ENCODE results near the gene SMCO2. TPM values are rescaled to one million over a fixed set of nuclear protein-coding genes. Genes with fewer than 3 reads are reported as not detected.

Gene SMCO2
- total and polyA plus RNA-seq, 9 of the 15 experiments (the other 6 are each of a cell fraction or from before 2014, with no cell fraction given): not detected

GRCh38 chr12:27523642-27524493 is 77.3 kb downstream of the SMCO2 start, which contains the start of gene PPFIBP1 (continued):
- no peak for TF ChIP-seq SRSF7 (optimal IDR thresholded peaks at IDR 0.05; ENCODE audit: low read depth, low read length)
- no peak for TF ChIP-seq CEBPG (CRISPR knock-in tag; IDR thresholded peaks at IDR 0.05)
- no peak for TF ChIP-seq CEBPG (tag; conservative IDR thresholded peaks at IDR 0.05 in 1 of 2, IDR thresholded peaks at IDR 0.05 in 1 of 2)
- TF ChIP-seq NFE2L1 (tag; IDR thresholded peaks at IDR 0.05; ENCODE audit: borderline replicate concordance, low read depth): no peak
- no peak for TF ChIP-seq PATZ1 (CRISPR knock-in tag; IDR thresholded peaks at IDR 0.05; ENCODE audit: borderline replicate concordance)
- no peak for TF ChIP-seq DPF2 (IDR thresholded peaks at IDR 0.05)
- no peak for TF ChIP-seq ELF2 (CRISPR knock-in tag; IDR thresholded peaks at IDR 0.05)
- TF ChIP-seq CTBP1 (IDR thresholded peaks at IDR 0.05; ENCODE audit: borderline replicate concordance): peak; percentile 79
- TF ChIP-seq SLC30A9 (CRISPR knock-in tag; IDR thresholded peaks at IDR 0.05): no peak
- 0 out of 6 replicates have a peak, but pooled peaks of 1 of the 3 experiments have one; percentile 7 for TF ChIP-seq CTCF (IDR thresholded peaks at IDR 0.05 in 2 of 3, conservative IDR thresholded peaks at IDR 0.05 in 1 of 3; ENCODE audit: insufficient read depth in 2 of 3, low read depth in 1 of 3, low read length in 3 of 3)
- TF ChIP-seq PHTF2 (CRISPR knock-in tag; IDR thresholded peaks at IDR 0.05): no peak
- TF ChIP-seq SAFB2 (IDR thresholded peaks at IDR 0.05; ENCODE audit: borderline replicate concordance, low read depth, low read length, severe bottlenecking): no peak
- TF ChIP-seq HOMEZ (CRISPR knock-in tag; IDR thresholded peaks at IDR 0.05): no peak
- TF ChIP-seq KLF16 (IDR thresholded peaks at IDR 0.05): no peak
- TF ChIP-seq ARID2 (IDR thresholded peaks at IDR 0.05): no peak
- TF ChIP-seq HMGN3 (IDR thresholded peaks at IDR 0.05; ENCODE audit: borderline replicate concordance, extremely low read depth, insufficient read length, low read depth, low read length): no peak
- no peak for TF ChIP-seq NCOA6 (IDR thresholded peaks at IDR 0.05)
- no peak for TF ChIP-seq ZC3H4 (CRISPR knock-in tag; IDR thresholded peaks at IDR 0.05; ENCODE audit: borderline replicate concordance)
- TF ChIP-seq ATF7 (IDR thresholded peaks at IDR 0.05): peak; percentile 93

Data from K562 (cell line).